ENCODE measurements around the gene EMP3. TPM values are rescaled to one million over a fixed set of nuclear protein-coding genes. Genes with fewer than 3 reads are reported as not detected.

The EMP3 gene
- total and polyA plus RNA-seq, 9 of the 15 experiments (the other 6 are each of a cell fraction or from before 2014, with no cell fraction given) = 123 to 386 (median 296) TPM

DNA sequence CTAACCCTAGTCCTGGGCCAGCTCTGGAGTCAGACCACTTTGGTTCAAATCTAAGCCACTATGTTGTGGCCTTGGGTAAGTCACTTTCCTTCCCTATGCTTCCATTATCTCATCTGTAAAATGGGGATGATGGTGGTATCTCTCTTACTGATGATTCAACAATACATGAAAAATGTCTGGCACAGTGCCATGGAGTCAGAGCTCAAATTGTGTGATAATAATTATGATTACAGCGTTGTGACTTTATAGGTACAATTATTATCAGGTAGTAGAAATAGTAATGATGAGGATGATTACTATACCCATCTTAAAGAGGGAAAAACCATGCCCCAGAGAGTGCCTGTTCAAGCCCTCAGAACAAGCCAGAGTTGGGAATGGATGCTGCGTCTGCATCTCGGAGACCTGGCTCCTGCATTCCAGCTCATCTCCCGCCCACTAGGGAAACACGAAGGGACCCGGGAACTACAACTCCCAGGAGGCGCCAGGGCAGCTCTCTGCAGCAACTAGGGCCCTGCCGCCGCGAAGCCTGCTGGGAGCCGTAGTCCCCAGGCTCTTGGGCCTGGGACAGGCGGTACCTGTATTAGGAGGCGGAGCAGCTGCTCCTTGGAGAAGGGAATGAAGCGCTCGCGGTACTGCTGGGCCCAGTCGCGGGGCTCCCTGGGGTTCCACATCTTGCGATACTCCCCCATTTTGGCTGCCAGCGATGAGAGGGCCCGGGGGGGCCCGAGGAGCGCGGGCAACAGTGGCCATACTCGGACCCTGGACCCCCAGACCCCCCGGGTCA, 37.6 kb downstream of the EMP3 start (continued):
- TF ChIP-seq, protein P1, sequence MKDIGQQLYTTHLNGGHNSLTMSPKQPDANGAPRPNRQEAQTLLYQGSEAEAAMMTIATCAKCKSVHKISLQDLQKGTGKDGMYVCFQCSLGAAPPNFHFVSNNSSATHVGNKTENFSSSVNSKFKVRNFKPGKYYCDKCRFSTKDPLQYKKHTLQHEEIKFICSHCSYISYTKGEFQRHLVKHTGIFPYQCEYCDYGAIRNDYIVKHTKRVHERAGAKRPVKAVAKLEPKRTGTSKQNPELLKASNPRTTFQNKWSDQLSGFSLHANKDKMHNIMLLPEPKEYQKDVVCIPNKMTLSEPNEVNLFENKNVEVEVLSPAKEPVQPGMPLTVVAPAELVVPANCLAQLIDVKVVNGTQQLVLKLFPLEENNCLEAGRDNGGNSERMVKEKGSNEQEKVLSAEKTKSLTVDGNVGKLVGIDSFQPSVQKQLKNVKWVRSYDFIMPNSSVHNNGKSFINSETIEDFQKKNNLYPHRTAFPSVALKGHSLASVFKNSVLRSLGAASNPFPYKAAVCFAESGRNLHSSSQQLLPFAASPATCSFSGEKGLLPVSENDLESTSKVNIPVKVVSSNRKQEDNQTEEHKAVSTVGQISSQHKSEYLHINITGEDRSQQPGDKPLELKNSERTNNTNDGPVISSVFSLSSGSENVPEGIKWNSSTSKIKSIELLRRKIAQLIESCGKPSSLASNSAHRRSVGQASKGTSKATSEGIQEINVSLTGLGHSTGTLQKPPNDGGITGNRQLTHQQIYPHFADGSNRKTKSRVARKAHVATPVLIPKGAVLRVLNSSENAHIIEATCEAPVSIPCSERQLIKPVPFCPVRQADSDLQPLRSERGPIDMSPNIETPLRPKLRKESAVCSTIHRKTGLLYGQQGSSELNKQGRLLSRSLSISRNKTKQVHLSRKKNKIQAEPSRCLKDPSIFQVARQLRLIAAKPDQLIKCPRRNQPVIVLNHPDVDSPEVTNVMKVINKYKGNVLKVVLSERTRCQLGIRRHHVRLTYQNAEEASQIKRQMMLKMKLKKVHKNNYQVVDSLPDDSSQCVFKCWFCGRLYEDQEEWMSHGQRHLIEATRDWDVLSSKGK (CRISPR knock-in tag; IDR thresholded peaks at IDR 0.05) = no peak
- no peak for TF ChIP-seq PHB2 (IDR thresholded peaks at IDR 0.05; ENCODE audit: low read depth)
- TF ChIP-seq NR2C1 (IDR thresholded peaks at IDR 0.05) = no peak
- no peak for TF ChIP-seq NR2C1 (tag; IDR thresholded peaks at IDR 0.05)
- no peak for TF ChIP-seq NR1H2 (CRISPR knock-in tag; IDR thresholded peaks at IDR 0.05)
- TF ChIP-seq CBFA2T3 (IDR thresholded peaks at IDR 0.05) = no peak
- peak; percentile 61; the same call in 1 of the 2 replicates for TF ChIP-seq RB1 (IDR thresholded peaks at IDR 0.05; ENCODE audit: low read depth)
- TF ChIP-seq, protein P2, sequence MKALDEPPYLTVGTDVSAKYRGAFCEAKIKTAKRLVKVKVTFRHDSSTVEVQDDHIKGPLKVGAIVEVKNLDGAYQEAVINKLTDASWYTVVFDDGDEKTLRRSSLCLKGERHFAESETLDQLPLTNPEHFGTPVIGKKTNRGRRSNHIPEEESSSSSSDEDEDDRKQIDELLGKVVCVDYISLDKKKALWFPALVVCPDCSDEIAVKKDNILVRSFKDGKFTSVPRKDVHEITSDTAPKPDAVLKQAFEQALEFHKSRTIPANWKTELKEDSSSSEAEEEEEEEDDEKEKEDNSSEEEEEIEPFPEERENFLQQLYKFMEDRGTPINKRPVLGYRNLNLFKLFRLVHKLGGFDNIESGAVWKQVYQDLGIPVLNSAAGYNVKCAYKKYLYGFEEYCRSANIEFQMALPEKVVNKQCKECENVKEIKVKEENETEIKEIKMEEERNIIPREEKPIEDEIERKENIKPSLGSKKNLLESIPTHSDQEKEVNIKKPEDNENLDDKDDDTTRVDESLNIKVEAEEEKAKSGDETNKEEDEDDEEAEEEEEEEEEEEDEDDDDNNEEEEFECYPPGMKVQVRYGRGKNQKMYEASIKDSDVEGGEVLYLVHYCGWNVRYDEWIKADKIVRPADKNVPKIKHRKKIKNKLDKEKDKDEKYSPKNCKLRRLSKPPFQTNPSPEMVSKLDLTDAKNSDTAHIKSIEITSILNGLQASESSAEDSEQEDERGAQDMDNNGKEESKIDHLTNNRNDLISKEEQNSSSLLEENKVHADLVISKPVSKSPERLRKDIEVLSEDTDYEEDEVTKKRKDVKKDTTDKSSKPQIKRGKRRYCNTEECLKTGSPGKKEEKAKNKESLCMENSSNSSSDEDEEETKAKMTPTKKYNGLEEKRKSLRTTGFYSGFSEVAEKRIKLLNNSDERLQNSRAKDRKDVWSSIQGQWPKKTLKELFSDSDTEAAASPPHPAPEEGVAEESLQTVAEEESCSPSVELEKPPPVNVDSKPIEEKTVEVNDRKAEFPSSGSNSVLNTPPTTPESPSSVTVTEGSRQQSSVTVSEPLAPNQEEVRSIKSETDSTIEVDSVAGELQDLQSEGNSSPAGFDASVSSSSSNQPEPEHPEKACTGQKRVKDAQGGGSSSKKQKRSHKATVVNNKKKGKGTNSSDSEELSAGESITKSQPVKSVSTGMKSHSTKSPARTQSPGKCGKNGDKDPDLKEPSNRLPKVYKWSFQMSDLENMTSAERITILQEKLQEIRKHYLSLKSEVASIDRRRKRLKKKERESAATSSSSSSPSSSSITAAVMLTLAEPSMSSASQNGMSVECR (CRISPR knock-in tag; IDR thresholded peaks at IDR 0.05) = no peak
- TF ChIP-seq SP2 (IDR thresholded peaks at IDR 0.05; ENCODE audit: extremely low read depth, low read depth, low read length, poor library complexity, severe bottlenecking) = no peak
- TF ChIP-seq, protein P3, sequence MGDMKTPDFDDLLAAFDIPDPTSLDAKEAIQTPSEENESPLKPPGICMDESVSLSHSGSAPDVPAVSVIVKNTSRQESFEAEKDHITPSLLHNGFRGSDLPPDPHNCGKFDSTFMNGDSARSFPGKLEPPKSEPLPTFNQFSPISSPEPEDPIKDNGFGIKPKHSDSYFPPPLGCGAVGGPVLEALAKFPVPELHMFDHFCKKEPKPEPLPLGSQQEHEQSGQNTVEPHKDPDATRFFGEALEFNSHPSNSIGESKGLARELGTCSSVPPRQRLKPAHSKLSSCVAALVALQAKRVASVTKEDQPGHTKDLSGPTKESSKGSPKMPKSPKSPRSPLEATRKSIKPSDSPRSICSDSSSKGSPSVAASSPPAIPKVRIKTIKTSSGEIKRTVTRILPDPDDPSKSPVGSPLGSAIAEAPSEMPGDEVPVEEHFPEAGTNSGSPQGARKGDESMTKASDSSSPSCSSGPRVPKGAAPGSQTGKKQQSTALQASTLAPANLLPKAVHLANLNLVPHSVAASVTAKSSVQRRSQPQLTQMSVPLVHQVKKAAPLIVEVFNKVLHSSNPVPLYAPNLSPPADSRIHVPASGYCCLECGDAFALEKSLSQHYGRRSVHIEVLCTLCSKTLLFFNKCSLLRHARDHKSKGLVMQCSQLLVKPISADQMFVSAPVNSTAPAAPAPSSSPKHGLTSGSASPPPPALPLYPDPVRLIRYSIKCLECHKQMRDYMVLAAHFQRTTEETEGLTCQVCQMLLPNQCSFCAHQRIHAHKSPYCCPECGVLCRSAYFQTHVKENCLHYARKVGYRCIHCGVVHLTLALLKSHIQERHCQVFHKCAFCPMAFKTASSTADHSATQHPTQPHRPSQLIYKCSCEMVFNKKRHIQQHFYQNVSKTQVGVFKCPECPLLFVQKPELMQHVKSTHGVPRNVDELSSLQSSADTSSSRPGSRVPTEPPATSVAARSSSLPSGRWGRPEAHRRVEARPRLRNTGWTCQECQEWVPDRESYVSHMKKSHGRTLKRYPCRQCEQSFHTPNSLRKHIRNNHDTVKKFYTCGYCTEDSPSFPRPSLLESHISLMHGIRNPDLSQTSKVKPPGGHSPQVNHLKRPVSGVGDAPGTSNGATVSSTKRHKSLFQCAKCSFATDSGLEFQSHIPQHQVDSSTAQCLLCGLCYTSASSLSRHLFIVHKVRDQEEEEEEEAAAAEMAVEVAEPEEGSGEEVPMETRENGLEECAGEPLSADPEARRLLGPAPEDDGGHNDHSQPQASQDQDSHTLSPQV (IDR thresholded peaks at IDR 0.05) = peak; percentile 93
- TF ChIP-seq ILK (tag; IDR thresholded peaks at IDR 0.05; ENCODE audit: borderline replicate concordance, low read depth) = no peak
- TF ChIP-seq HEY1 (CRISPR knock-in tag; IDR thresholded peaks at IDR 0.05; ENCODE audit: borderline replicate concordance) = no peak
- no peak; a peak in 1 of 4 replicates for TF ChIP-seq SIN3A (IDR thresholded peaks at IDR 0.05; ENCODE audit: borderline replicate concordance in 2 of 2, control insufficient read depth in 1 of 2, low read depth in 2 of 2, low read length in 2 of 2)
- no peak for TF ChIP-seq SMAD3 (CRISPR knock-in tag; conservative IDR thresholded peaks at IDR 0.05)

All from K562 (cell line).